Lung (tissue), 12 donors: ENCODE measurements around the gene MALT1. TPM values are rescaled to one million over a fixed set of nuclear protein-coding genes. Genes with fewer than 3 reads are reported as not detected.

ENCODE experiments used
- ATAC-seq: fragments of 200-7000 bp; cut with Tn5 transposase; one replicate; pipeline ENCODE4 v1.9.1; 2020; ENCODE audit warnings: moderate number of reproducible peaks; ENCODE audit not compliant: insufficient read depth, low FRiP score
- DNase-seq, 3 donors: peaks; one replicate each; pipeline ENCODE4 v3.0.0-alpha.2; 2013 to 2017
- H3K27ac ChIP-seq, 2 donors: one replicate each; pipeline ENCODE4 v1.5.1; 2013; ENCODE audit warnings: mild to moderate bottlenecking in 2 of 2, moderate library complexity in 2 of 2, control low read depth in 1 of 2, inconsistent platforms in 1 of 2, low read depth in 1 of 2, low read length in 1 of 2
- H3K27me3 ChIP-seq, 3 donors: one replicate each; pipeline ENCODE4 v1.5.1; 2013; ENCODE audit warnings: low read length in 2 of 3; ENCODE audit not compliant: control insufficient read depth in 3 of 3, insufficient read depth in 3 of 3
- H3K36me3 ChIP-seq, 4 donors: one replicate each; pipeline ENCODE4 v1.5.1; 2013; ENCODE audit warnings: low read length in 4 of 4, mild to moderate bottlenecking in 1 of 4, moderate library complexity in 1 of 4; ENCODE audit not compliant: control insufficient read depth in 4 of 4, insufficient read depth in 4 of 4
- H3K4me1 ChIP-seq, 5 donors: one replicate each; pipeline ENCODE4 v1.5.1; 2013; ENCODE audit warnings: low read length in 5 of 5, mild to moderate bottlenecking in 2 of 5, moderate library complexity in 1 of 5; ENCODE audit not compliant: control insufficient read depth in 5 of 5, insufficient read depth in 5 of 5
- H3K4me3 ChIP-seq: one replicate; pipeline ENCODE4 v1.5.1; 2013; ENCODE audit warnings: mild to moderate bottlenecking, control low read depth, moderate library complexity
- H3K9ac ChIP-seq, 2 donors: one replicate each; pipeline ENCODE4 v1.5.1; 2013; ENCODE audit warnings: low read length in 2 of 2, control low read depth in 1 of 2; ENCODE audit not compliant: insufficient read depth in 1 of 2
- H3K9me3 ChIP-seq, 4 donors: one replicate each; pipeline ENCODE4 v1.5.1; 2013; ENCODE audit warnings: low read length in 3 of 4, mild to moderate bottlenecking in 1 of 4, moderate library complexity in 1 of 4; ENCODE audit not compliant: control insufficient read depth in 4 of 4, insufficient read depth in 3 of 4
- WGBS, 2 donors: extraction: QIAGEN DNeasy Blood & Tissue Kit; methylation state at CpG; one replicate each; pipeline ENCODE4 v1.1.7; 2013; 5-methylcytosine and 5-hydroxymethylcytosine counted together
- polyA plus RNA-seq, 2 donors: library from polyadenylated mRNA; stranded (reverse); fragments of 200-250 nt; gene quantifications; one replicate each; pipeline ENCODE4 v1.2.1, GENCODE V29; 2013
- total RNA-seq, 2 donors: library from RNA; depleted of rRNA in 1 of 2; stranded (reverse); fragments of >200 nt in 1 of 2; gene quantifications; one replicate each; pipeline ENCODE4 v1.2.1, GENCODE V29; 2014 to 2021
- TF ChIP-seq, protein P1 (sequence below): IDR thresholded peaks from 2 replicates; pipeline ENCODE4 v1.5.1; 2012; ENCODE audit warnings: mild to moderate bottlenecking; ENCODE audit errors: control extremely low read depth, extremely low read depth
- donor health status: control.
- donor health status: control.
- donor health status: Bipolar disorder and iron deficiency.
- donor health status: healthy.
- donor health status: DM: yes; HTN: yes; CAD: no.

The MALT1 gene
- total and polyA plus RNA-seq, 4 donors, result 6.1 to 35.6 (median 12.9) TPM

DNA sequence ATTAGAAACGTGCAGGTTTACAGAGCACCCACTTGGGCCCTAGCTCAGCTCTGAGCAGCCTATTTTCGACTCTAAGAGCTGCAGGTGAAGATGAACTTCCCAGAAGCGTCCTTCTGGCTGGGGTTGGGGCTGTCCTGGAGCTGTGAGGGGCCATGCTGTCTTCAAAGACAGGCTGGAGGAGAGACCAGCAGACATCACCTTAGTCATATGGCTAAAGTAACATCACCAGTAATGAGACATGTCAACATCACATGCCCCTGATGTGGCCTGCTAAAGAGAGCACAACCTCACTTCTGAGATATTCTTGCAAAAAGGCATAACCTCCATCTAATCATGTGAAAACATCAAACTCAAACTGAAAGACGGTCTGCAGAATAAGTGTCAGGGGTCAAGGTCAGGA is 106.2 kb downstream of the MALT1 start:
- 88 to 94% methylated on average over 4 of the region's 4 CpGs for WGBS, 2 donors
- no peak for ATAC-seq

DNA sequence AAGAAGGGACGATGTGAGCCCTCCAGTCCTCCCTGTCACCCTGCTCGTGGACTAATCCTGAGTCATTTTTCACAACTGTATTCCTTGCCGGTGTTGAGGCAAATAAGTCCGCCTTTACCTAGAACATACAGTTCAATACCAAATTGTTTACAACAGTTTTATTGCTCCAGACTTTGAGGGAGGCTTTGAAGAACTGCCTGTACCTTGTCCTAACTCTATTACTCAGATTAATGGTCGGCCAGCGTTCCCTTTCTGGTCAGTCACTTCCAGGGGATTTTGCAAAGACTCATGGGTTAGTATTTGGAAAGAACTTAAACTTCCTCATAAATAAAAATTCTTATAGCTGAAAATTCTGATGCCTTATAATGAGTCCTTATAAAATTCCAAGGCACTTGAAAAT is 108.3 kb downstream of the MALT1 start:
- H3K36me3 ChIP-seq, result no peaks in the 10 kb centered on the region
- no peak for DNase-seq
- no peak overlapping the region for H3K27ac ChIP-seq

More for the DNA sequence above, 106.2 kb downstream of the MALT1 start:
- Histone ChIP-seq H3K4me3 (no peak overlapping the region), H3K9ac (no peak overlapping the region), H3K4me1 (peaks cover 0 to 4% (median 0%) of the 10 kb centered on the region in 5 donors), H3K9me3 (no peaks in the 10 kb centered on the region), H3K27ac (no peak overlapping the region), H3K27me3 (no peaks in the 10 kb centered on the region), H3K36me3 (no peaks in the 10 kb centered on the region)
- TF ChIP-seq, protein P1, sequence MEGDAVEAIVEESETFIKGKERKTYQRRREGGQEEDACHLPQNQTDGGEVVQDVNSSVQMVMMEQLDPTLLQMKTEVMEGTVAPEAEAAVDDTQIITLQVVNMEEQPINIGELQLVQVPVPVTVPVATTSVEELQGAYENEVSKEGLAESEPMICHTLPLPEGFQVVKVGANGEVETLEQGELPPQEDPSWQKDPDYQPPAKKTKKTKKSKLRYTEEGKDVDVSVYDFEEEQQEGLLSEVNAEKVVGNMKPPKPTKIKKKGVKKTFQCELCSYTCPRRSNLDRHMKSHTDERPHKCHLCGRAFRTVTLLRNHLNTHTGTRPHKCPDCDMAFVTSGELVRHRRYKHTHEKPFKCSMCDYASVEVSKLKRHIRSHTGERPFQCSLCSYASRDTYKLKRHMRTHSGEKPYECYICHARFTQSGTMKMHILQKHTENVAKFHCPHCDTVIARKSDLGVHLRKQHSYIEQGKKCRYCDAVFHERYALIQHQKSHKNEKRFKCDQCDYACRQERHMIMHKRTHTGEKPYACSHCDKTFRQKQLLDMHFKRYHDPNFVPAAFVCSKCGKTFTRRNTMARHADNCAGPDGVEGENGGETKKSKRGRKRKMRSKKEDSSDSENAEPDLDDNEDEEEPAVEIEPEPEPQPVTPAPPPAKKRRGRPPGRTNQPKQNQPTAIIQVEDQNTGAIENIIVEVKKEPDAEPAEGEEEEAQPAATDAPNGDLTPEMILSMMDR, result no peak
- DNase-seq, result no peak

DNA sequence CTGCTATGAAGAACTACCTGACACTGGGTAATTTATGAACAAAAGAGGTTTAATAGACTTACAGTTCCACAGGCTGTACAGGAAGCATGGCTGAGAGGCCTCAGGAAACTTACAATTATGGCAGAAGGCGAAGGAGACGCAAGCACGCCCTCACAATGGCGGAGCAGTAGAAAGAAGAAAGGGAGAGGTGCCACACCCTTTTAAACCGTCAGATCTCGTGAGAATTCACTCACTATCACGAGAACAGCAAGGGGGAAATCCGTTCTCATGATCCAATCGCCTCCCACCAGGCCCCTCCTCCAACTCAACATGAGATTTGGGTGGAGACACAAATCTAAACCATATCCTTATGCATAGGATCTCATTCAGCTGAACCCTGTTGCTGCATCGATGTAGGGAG is 108.8 kb downstream of the MALT1 start:
- Histone ChIP-seq H3K36me3 (no peaks in the 10 kb centered on the region), H3K9ac (no peak overlapping the region), H3K4me3 (no peak overlapping the region), H3K9me3 (no peaks in the 10 kb centered on the region), H3K4me1 (peaks cover 0 to 7% (median 4%) of the 10 kb centered on the region in 5 donors), H3K27ac (no peak overlapping the region), H3K27me3 (no peaks in the 10 kb centered on the region)
- no peak for DNase-seq
- 80 to 84% methylated on average over 10 of the region's 10 CpGs for WGBS, 2 donors
- TF ChIP-seq, protein P1, result no peak
- ATAC-seq, result no peak

More for the DNA sequence above, 108.3 kb downstream of the MALT1 start:
- no peaks in the 10 kb centered on the region for H3K9me3 ChIP-seq
- 74 to 82% methylated on average over 6 of the region's 6 CpGs for WGBS, 2 donors
- H3K4me1 ChIP-seq, result peaks cover 0 to 6% (median 2%) of the 10 kb centered on the region in 5 donors
- TF ChIP-seq, protein P1, result no peak
- H3K27me3 ChIP-seq, result no peaks in the 10 kb centered on the region
- H3K9ac ChIP-seq, result no peak overlapping the region
- ATAC-seq, result no peak
- no peak overlapping the region for H3K4me3 ChIP-seq

DNA sequence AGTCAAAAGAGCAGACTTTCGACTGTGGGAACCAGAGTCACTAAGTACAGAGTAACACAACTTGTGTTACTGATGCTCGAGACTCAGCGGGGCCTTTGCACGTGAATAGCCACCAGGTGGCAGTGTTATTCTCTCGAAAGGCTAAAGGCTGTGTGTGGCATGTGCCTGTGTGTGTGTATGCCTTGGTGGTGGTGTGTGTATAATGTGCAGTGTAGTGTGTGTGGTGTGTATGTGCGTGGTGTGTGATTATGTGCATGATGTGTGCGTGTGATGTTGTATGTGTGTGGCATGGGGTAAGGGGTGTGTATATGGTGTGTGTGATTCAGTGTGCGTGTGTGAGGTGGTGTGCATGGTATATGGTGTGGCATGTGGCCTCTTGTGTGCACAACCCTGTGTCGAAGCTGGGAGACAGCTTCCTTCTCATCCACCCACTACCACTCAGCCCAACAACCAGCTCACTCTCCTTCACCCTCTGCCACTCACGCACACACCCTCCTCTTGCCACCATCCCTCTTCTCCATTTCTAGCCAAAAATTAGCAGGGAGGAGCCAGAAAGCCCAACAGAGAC is 110.4 kb downstream of the MALT1 start:
- Histone ChIP-seq H3K27ac (peak overlapping the region in 1 of 2 donors; percentile 21), H3K27me3 (no peaks in the 10 kb centered on the region), H3K9ac (no peak overlapping the region), H3K9me3 (no peaks in the 10 kb centered on the region), H3K4me3 (no peak overlapping the region), H3K36me3 (no peaks in the 10 kb centered on the region), H3K4me1 (peaks cover 0 to 11% (median 4%) of the 10 kb centered on the region in 5 donors)
- TF ChIP-seq, protein P1, result peak; percentile 80
- DNase-seq, result peak; percentile 82 to 91 (median 87)
- WGBS, 2 donors, result 22 to 26% methylated on average over 10 of the region's 10 CpGs
- ATAC-seq, result peak; percentile 76
